HG03442 (cell line): Measurements from ENCODE around the gene ADGRF1.
A peak's percentile ranks its signal among the peaks of the same experiment; 100 is the strongest.

Experiments used
- ATAC-seq: cut with Tn5 transposase; IDR thresholded peaks from one replicate; pipeline ENCODE4 v1.9.1; 2021; ENCODE audit warnings: mild to moderate bottlenecking, moderate library complexity; ENCODE audit not compliant: unreplicated experiment

The ADGRF1 gene

GRCh38 chr6:46985943-46986342, 56.2 kb downstream of the ADGRF1 start:
- no peak for ATAC-seq

- ATAC-seq = no peak
These were observed 59.1 kb downstream of the ADGRF1 start for GRCh38 chr6:46983007-46983411.

GRCh38 chr6:46979206-46979605, 62.9 kb downstream of the ADGRF1 start:
- ATAC-seq = no peak

- no peak for ATAC-seq
These were observed 67.3 kb downstream of the ADGRF1 start for GRCh38 chr6:46974786-46975185.

GRCh38 chr6:46973029-46973428, 69.1 kb downstream of the ADGRF1 start:
- ATAC-seq = no peak

GRCh38 chr6:46972531-46972930, 69.6 kb downstream of the ADGRF1 start:
- ATAC-seq = no peak

GRCh38 chr6:46969206-46969605, 72.9 kb downstream of the ADGRF1 start:
- ATAC-seq = no peak

GRCh38 chr6:46967826-46968349, 74.2 kb downstream of the ADGRF1 start:
- no peak for ATAC-seq

GRCh38 chr6:46964716-46965519, 77.2 kb downstream of the ADGRF1 start:
- no peak for ATAC-seq

GRCh38 chr6:46963626-46964025, 78.5 kb downstream of the ADGRF1 start:
- ATAC-seq = no peak

GRCh38 chr6:46963039-46963438, 79.1 kb downstream of the ADGRF1 start:
- ATAC-seq = no peak

GRCh38 chr6:46961711-46962110, 80.4 kb downstream of the ADGRF1 start:
- ATAC-seq = no peak

GRCh38 chr6:46961232-46961631, 80.9 kb downstream of the ADGRF1 start:
- ATAC-seq = peak; percentile 42

GRCh38 chr6:46959419-46959818, 82.7 kb downstream of the ADGRF1 start:
- no peak for ATAC-seq

- no peak for ATAC-seq
These were observed 85.7 kb downstream of the ADGRF1 start for GRCh38 chr6:46956409-46956808.

- ATAC-seq = no peak
These were observed 87.2 kb downstream of the ADGRF1 start for GRCh38 chr6:46954837-46955451.

GRCh38 chr6:46953921-46954320, 88.2 kb downstream of the ADGRF1 start:
- ATAC-seq = no peak

GRCh38 chr6:46949632-46950280, 92.4 kb downstream of the ADGRF1 start:
- no peak for ATAC-seq

- no peak for ATAC-seq
These were observed 93.4 kb downstream of the ADGRF1 start for GRCh38 chr6:46948699-46949098.
